HFFc6 (cell line): Measurements from ENCODE around the gene RUNX1. TPM values are rescaled to one million over a fixed set of nuclear protein-coding genes. Genes with fewer than 3 reads are reported as not detected.
A peak's percentile ranks its signal among the peaks of the same experiment; 100 is the strongest.

Source experiments
- DNase-seq: peaks from one replicate; pipeline ENCODE4 v3.0.0-alpha.2; 2018
- H3K27ac Mint-ChIP-seq: 2 replicates; pipeline ENCODE4 v1.8.0; 2020; ENCODE audit warnings: mild to moderate bottlenecking, mixed read lengths
- H3K27me3 Mint-ChIP-seq: 2 replicates; pipeline ENCODE4 v1.8.0; 2021; ENCODE audit warnings: mild to moderate bottlenecking, moderate library complexity, mixed read lengths; ENCODE audit not compliant: insufficient read depth
- H3K36me3 Mint-ChIP-seq: 2 replicates; pipeline ENCODE4 v1.8.0; 2021; ENCODE audit warnings: low read depth, mixed read lengths
- H3K4me1 Mint-ChIP-seq: 2 replicates; pipeline ENCODE4 v1.8.0; 2020; ENCODE audit warnings: low read depth, mixed read lengths
- H3K4me3 Mint-ChIP-seq: 2 replicates; pipeline ENCODE4 v1.8.0; 2020; ENCODE audit warnings: mild to moderate bottlenecking, moderate library complexity, mixed read lengths
- H3K9me3 Mint-ChIP-seq: 2 replicates; pipeline ENCODE4 v1.8.0; 2020; ENCODE audit warnings: mild to moderate bottlenecking, mixed read lengths
- CTCF ChIP-seq: fragments of 200-600 bp; sonication (generic); IDR thresholded peaks from 2 replicates; pipeline ENCODE4 v1.5.0; 2021; ENCODE audit warnings: antibody characterized with exemption, mild to moderate bottlenecking
- total RNA-seq, 6 experiments: library from RNA; stranded (reverse); fragmentation: NEBNext Ultra II Directional; extraction: Animal tissue kit (Norgen Biotek cat#: 25700); gene quantifications; 2 replicates in 1 of 6; 3 replicates in 5 of 6; pipeline ENCODE4 v1.2.3, GENCODE V29; 2021

Gene RUNX1
- total RNA-seq, 6 experiments from 2014 or later = 57.4 to 78.9 (median 61.3) TPM

DNA sequence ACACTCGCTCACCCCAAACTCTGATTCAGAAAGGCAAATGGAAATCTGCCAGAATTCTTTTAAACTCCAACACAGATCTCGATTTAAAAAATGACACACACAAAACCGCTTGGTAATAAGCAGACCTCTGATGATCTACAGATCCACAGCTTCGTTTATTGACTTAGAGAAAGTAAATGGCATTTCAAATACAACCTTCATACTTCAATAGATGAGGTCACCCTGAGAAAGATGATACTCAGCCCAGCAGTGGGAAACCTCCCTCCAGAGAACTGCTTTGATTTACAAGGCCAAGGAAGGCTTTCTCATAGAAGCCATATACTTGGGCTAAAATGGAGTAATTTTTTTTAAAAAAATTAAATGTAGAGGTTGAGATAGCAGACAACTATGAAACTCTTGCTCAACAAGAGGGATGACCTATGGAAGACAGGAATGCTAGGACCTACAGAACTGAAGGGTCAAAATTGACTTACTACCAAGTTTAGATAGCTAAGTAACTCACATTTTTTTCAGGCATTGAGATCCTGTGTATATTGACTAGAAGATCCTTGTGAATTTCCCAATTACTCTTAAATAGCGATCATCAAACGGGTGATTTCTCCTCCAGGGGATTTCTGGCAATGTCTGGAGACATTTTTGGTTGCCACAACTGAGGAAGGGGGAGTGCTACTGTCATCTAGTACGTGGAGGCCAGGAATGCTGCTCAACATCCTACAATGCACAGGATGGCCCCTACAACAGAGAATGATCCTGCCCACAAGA lies 236.4 kb downstream of the RUNX1 start:
- DNase-seq = peak; percentile 96
- no peaks in the 10 kb centered on the region for H3K9me3 Mint-ChIP-seq
- peak overlapping the region; percentile 66 for H3K4me3 Mint-ChIP-seq
- TF ChIP-seq CTCF = no peak
- peak overlapping the region; percentile 92 for H3K27ac Mint-ChIP-seq
- peaks cover 100% of the 10 kb centered on the region for H3K4me1 Mint-ChIP-seq
- H3K27me3 Mint-ChIP-seq = peaks cover 31% of the 10 kb centered on the region
- peaks cover 74% of the 10 kb centered on the region for H3K36me3 Mint-ChIP-seq

GRCh38 chr21:34811368-34811767 lies 237.7 kb downstream of the RUNX1 start:
- Mint-ChIP-seq H3K36me3 (peaks cover 76% of the 10 kb centered on the region), H3K27ac (peak overlapping the region; percentile 92), H3K4me3 (peak overlapping the region; percentile 66), H3K9me3 (peaks cover 11% of the 10 kb centered on the region), H3K4me1 (peaks cover 100% of the 10 kb centered on the region), H3K27me3 (peaks cover 35% of the 10 kb centered on the region)
- no peak for DNase-seq
- no peak for TF ChIP-seq CTCF

GRCh38 chr21:34810786-34811185 lies 238.3 kb downstream of the RUNX1 start:
- H3K4me1 Mint-ChIP-seq = peaks cover 100% of the 10 kb centered on the region
- H3K4me3 Mint-ChIP-seq = no peak overlapping the region
- peaks cover 76% of the 10 kb centered on the region for H3K36me3 Mint-ChIP-seq
- no peak for TF ChIP-seq CTCF
- H3K27me3 Mint-ChIP-seq = peaks cover 32% of the 10 kb centered on the region
- H3K9me3 Mint-ChIP-seq = peaks cover 17% of the 10 kb centered on the region
- H3K27ac Mint-ChIP-seq = peak overlapping the region; percentile 92
- no peak for DNase-seq

GRCh38 chr21:34809822-34810221 lies 239.3 kb downstream of the RUNX1 start:
- Mint-ChIP-seq H3K27ac (peak overlapping the region; percentile 100), H3K4me3 (no peak overlapping the region), H3K27me3 (peaks cover 28% of the 10 kb centered on the region), H3K36me3 (peaks cover 76% of the 10 kb centered on the region), H3K9me3 (peaks cover 23% of the 10 kb centered on the region), H3K4me1 (peaks cover 100% of the 10 kb centered on the region)
- DNase-seq = no peak
- TF ChIP-seq CTCF = no peak

- peak overlapping the region; percentile 100 for H3K27ac Mint-ChIP-seq
- H3K4me3 Mint-ChIP-seq = peak overlapping the region; percentile 79
- H3K36me3 Mint-ChIP-seq = peaks cover 78% of the 10 kb centered on the region
- no peak for TF ChIP-seq CTCF
- H3K9me3 Mint-ChIP-seq = peaks cover 30% of the 10 kb centered on the region
- H3K27me3 Mint-ChIP-seq = peaks cover 27% of the 10 kb centered on the region
- peak; percentile 46 for DNase-seq
- peaks cover 100% of the 10 kb centered on the region for H3K4me1 Mint-ChIP-seq
Measured at GRCh38 chr21:34808569-34809204, 240.4 kb downstream of the RUNX1 start.
